MCF 10A (cell line): ENCODE measurements around the gene CNTNAP2. TPM values are rescaled to one million over a fixed set of nuclear protein-coding genes. Genes with fewer than 3 reads are reported as not detected.

Experiments used
- BruUV-seq: library from RNA; stranded (reverse); fragments of 400-500 nt; replicated peaks from 2 replicates; lab custom pipeline; 2021; lab: Mats Ljungman, UMichigan
- CTCF ChIA-PET: fragments of 300-600 bp; sonication (Branson Sonifier 250); formaldehyde crosslinking; extraction: SDS; loops from one replicate; lab custom pipeline; 2021; ENCODE audit warnings: antibody characterized with exemption, inconsistent platforms; lab: Yijun Ruan, JAX
- POLR2A ChIA-PET: fragments of 300-600, 350-650 bp; sonication (Branson Sonifier 250); formaldehyde crosslinking; extraction: SDS; loops from one replicate; lab custom pipeline; 2020; ENCODE audit warnings: antibody characterized with exemption, inconsistent platforms; lab: Yijun Ruan, JAX
- DNase-seq: peaks from one replicate; pipeline ENCODE4 v3.0.0-alpha.2; 2018; ENCODE audit not compliant: unreplicated experiment
- H3K27ac Mint-ChIP-seq: one replicate; pipeline ENCODE4 v1.8.0; 2022; ENCODE audit warnings: mild to moderate bottlenecking, low read depth, mixed read lengths; ENCODE audit not compliant: unreplicated experiment
- H3K27me3 Mint-ChIP-seq: one replicate; pipeline ENCODE4 v1.8.0; 2022; ENCODE audit warnings: mixed read lengths; ENCODE audit not compliant: insufficient read depth, unreplicated experiment
- H3K36me3 Mint-ChIP-seq: one replicate; pipeline ENCODE4 v1.8.0; 2022; ENCODE audit warnings: mild to moderate bottlenecking, moderate library complexity, mixed read lengths; ENCODE audit not compliant: insufficient read depth, unreplicated experiment
- H3K4me1 Mint-ChIP-seq: one replicate; pipeline ENCODE4 v1.8.0; 2022; ENCODE audit warnings: mixed read lengths; ENCODE audit not compliant: insufficient read depth, unreplicated experiment
- H3K4me3 Mint-ChIP-seq: one replicate; pipeline ENCODE4 v1.8.0; 2022; ENCODE audit warnings: mild to moderate bottlenecking, moderate library complexity, mixed read lengths; ENCODE audit not compliant: unreplicated experiment
- H3K9me3 Mint-ChIP-seq: one replicate; pipeline ENCODE4 v1.8.0; 2022; ENCODE audit warnings: mixed read lengths; ENCODE audit not compliant: unreplicated experiment
- intact Hi-C: fragments of 100-400 bp; cut with micrococcal nuclease; formaldehyde crosslinking; loops from 2 replicates; pipeline ENCODE4 v1.14.1; 2022
- total RNA-seq: library from RNA; stranded (reverse); gene quantifications from 2 replicates; pipeline ENCODE4 v1.2.3, GENCODE V29; 2022
- TF ChIP-seq, protein P1 (sequence below): fragments of 200-600 bp; IDR thresholded peaks from one replicate; pipeline ENCODE4 v1.8.0; 2022; ENCODE audit warnings: antibody characterized with exemption, mild to moderate bottlenecking; ENCODE audit not compliant: unreplicated experiment

The CNTNAP2 gene
- total RNA-seq, 1 experiment from 2014 or later, result 1.1 TPM

DNA sequence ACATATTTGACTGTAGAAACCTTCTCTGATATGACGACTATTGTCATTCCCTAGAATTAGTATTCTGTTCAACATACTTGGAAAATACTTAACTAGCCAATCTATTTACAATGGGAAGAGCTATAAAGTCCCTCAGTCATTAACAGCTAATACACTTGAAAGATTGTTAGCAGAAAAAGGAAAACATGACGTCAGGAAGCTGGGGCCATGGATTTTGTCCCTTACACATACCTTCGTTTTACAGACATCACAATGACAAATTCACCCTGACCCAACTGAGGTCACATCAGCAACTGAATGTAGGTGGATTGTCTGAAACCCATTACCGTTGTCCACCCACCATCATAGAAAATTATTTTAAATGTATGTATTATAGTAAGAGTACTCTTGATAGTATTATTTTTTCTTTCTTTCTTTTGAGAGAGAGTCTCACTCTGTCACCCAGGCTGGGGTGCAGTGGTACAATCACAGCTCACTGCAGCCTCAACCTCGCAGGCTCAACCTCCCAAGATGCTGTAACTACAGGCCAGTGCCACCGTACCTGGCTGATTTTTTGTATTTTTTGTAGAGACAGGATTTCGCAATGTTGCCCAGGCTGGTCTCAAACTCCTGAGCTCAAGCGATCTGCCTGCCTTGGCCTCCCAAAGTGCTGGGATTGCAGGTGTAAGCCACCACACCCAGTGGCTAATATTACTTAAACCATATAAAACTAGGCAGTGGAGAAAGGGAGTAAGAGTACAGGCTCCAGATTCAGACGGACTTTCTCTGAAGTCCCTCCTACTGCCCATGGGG lies 1977.0 kb downstream of the CNTNAP2 start:
- Mint-ChIP-seq H3K9me3 (no peaks in the 10 kb centered on the region), H3K36me3 (no peaks in the 10 kb centered on the region), H3K27ac (no peak overlapping the region), H3K4me1 (no peaks in the 10 kb centered on the region), H3K27me3 (peaks cover 72% of the 10 kb centered on the region), H3K4me3 (no peak overlapping the region)
- no peak for DNase-seq
- TF ChIP-seq, protein P1, sequence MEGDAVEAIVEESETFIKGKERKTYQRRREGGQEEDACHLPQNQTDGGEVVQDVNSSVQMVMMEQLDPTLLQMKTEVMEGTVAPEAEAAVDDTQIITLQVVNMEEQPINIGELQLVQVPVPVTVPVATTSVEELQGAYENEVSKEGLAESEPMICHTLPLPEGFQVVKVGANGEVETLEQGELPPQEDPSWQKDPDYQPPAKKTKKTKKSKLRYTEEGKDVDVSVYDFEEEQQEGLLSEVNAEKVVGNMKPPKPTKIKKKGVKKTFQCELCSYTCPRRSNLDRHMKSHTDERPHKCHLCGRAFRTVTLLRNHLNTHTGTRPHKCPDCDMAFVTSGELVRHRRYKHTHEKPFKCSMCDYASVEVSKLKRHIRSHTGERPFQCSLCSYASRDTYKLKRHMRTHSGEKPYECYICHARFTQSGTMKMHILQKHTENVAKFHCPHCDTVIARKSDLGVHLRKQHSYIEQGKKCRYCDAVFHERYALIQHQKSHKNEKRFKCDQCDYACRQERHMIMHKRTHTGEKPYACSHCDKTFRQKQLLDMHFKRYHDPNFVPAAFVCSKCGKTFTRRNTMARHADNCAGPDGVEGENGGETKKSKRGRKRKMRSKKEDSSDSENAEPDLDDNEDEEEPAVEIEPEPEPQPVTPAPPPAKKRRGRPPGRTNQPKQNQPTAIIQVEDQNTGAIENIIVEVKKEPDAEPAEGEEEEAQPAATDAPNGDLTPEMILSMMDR, result no peak
- intact Hi-C loops, result no loop called here
- POLR2A ChIA-PET, result interaction anchor here (0.6 kb wide), 1 partner anchor 1617 kb away, joined by 3 read pairs; no protein-coding TSS in a partner anchor
- BruUV-seq, result no TSS peak
- CTCF ChIA-PET, result interaction anchor here (1.4 kb wide), 1 partner anchor 13 kb away, joined by 3 read pairs; no protein-coding TSS in a partner anchor

DNA sequence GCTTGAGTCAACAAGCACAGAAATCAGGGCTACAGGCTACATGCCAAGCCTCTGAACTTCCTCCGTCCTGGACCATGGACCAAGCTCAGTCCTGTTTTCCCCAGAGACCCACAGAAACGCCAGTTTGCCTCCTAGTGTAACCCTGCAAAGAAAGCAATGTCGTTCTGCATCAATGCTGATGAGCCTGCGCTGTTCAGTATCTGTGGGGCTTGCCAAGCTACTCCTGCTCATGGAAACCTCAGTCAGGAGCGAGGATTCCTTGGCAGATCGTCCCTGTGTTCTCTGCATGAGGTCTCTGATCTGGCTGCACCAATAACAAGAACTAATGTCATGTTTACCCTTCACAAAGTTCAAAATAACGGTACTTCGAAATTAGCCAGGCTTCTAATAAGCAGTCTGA lies 1978.5 kb downstream of the CNTNAP2 start:
- Mint-ChIP-seq H3K36me3 (no peaks in the 10 kb centered on the region), H3K9me3 (no peaks in the 10 kb centered on the region), H3K27ac (no peak overlapping the region), H3K4me1 (no peaks in the 10 kb centered on the region), H3K27me3 (peaks cover 67% of the 10 kb centered on the region), H3K4me3 (no peak overlapping the region)
- BruUV-seq, result no TSS peak
- no peak for DNase-seq
- CTCF ChIA-PET, result interaction anchor here (0.6 to 1.7 kb wide), 2 partner anchors 10 to 108 kb away, joined by 3 to 7 read pairs; no protein-coding TSS in a partner anchor
- intact Hi-C loops, result no loop called here
- TF ChIP-seq, protein P1, result no peak
- POLR2A ChIA-PET, result no interaction called here

DNA sequence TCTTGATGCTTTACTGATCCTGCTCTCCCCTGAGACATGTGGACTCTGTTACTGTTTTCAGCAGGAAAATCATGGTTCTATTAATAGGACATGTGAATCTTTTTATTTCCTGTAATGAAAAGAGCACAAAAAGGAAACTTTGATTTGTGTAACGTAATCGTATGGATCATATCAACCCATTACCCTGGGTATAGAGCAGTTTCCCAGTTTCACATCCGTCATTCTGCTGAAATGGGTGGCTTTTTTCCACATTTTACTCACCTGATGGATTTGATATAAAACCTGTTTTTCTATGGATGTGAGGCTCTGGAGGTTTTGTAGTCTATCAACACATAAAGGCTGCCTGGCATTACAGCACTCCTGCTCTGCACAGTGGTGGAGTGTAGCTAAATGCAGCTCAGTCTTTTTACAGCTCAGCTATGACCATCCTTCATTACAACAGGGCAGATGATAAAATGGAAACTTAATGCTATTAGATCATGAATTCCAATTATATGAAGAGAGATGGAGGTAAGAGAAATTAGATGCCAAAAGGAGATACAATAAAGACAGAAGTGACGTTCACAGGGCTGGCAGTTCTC lies 1987.6 kb downstream of the CNTNAP2 start:
- ChIA-PET CTCF (interaction anchor here (0.6 kb wide), 1 partner anchor 327 kb away, joined by 4 read pairs; no protein-coding TSS in a partner anchor), POLR2A (no interaction called here)
- Mint-ChIP-seq H3K36me3 (no peaks in the 10 kb centered on the region), H3K9me3 (no peaks in the 10 kb centered on the region), H3K27ac (no peak overlapping the region), H3K4me1 (no peaks in the 10 kb centered on the region), H3K4me3 (no peak overlapping the region), H3K27me3 (peaks cover 59% of the 10 kb centered on the region)
- DNase-seq, result no peak
- intact Hi-C loops, result no loop called here
- TF ChIP-seq, protein P1, result no peak
- no TSS peak for BruUV-seq

DNA sequence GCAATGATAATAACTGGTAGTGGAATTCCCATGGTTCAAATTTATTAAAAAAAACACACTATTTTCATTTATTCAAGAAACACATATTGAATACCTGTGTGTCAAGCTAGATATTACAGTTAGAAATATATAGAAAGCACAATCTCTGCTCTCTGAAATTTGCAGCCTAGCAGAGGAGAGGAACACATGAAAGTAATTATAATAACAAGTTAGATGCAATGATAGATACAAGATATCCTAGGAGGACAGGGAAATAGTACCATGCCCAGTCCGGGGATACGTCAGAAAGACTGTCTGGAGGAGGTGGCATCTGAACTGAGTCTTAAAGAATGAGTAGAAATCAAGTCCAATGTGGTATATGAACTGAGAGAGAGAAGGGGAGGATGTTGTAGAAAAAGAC lies 1988.3 kb downstream of the CNTNAP2 start:
- BruUV-seq, result no TSS peak
- Mint-ChIP-seq H3K36me3 (no peaks in the 10 kb centered on the region), H3K27me3 (peaks cover 52% of the 10 kb centered on the region), H3K27ac (no peak overlapping the region), H3K4me3 (no peak overlapping the region), H3K4me1 (no peaks in the 10 kb centered on the region), H3K9me3 (no peaks in the 10 kb centered on the region)
- ChIA-PET CTCF (interaction anchor here (0.6 kb wide), 1 partner anchor 328 kb away, joined by 4 read pairs; no protein-coding TSS in a partner anchor), POLR2A (interaction anchor here (0.5 kb wide), 1 partner anchor 537 kb away, joined by 4 read pairs; no protein-coding TSS in a partner anchor)
- TF ChIP-seq, protein P1, result no peak
- intact Hi-C loops, result no loop called here
- no peak for DNase-seq
